ENCODE results near the gene PPARGC1A.

The PPARGC1A gene

GRCh38 chr4:23754688-23755087 lies 135.2 kb downstream of the PPARGC1A start:
- no peak overlapping the region for H3K27ac ChIP-seq
- TF ChIP-seq CTCF (conservative IDR thresholded peaks at IDR 0.05) (no peak), ZFX (IDR thresholded peaks at IDR 0.05) (no peak)

- H3K27ac ChIP-seq = no peak overlapping the region
- TF ChIP-seq CTCF (conservative IDR thresholded peaks at IDR 0.05) (no peak), ZFX (IDR thresholded peaks at IDR 0.05) (no peak)
Measured at GRCh38 chr4:23750125-23750524, 139.7 kb downstream of the PPARGC1A start.

GRCh38 chr4:23747281-23747735 lies 142.5 kb downstream of the PPARGC1A start:
- TF ChIP-seq ZFX (IDR thresholded peaks at IDR 0.05) (no peak), CTCF (conservative IDR thresholded peaks at IDR 0.05) (no peak)
- H3K27ac ChIP-seq = no peak overlapping the region

GRCh38 chr4:23746672-23747071 lies 143.2 kb downstream of the PPARGC1A start:
- no peak overlapping the region for H3K27ac ChIP-seq
- TF ChIP-seq ZFX (IDR thresholded peaks at IDR 0.05) (no peak), CTCF (conservative IDR thresholded peaks at IDR 0.05) (no peak)

- H3K27ac ChIP-seq = no peak overlapping the region
- TF ChIP-seq ZFX (IDR thresholded peaks at IDR 0.05) (no peak), CTCF (conservative IDR thresholded peaks at IDR 0.05) (no peak)
Measured at GRCh38 chr4:23746027-23746426, 143.8 kb downstream of the PPARGC1A start.

- no peak overlapping the region for H3K27ac ChIP-seq
- TF ChIP-seq ZFX (IDR thresholded peaks at IDR 0.05) (no peak), CTCF (conservative IDR thresholded peaks at IDR 0.05) (no peak)
Measured at GRCh38 chr4:23745377-23745776, 144.5 kb downstream of the PPARGC1A start.
